ENCODE results near the gene NCOR2. TPM values are rescaled to one million over a fixed set of nuclear protein-coding genes. Genes with fewer than 3 reads are reported as not detected.
A peak's percentile ranks its signal among the peaks of the same experiment; 100 is the strongest.

The NCOR2 gene
- total RNA-seq, 2 donors from 2014 or later, result 185 to 207 TPM

DNA sequence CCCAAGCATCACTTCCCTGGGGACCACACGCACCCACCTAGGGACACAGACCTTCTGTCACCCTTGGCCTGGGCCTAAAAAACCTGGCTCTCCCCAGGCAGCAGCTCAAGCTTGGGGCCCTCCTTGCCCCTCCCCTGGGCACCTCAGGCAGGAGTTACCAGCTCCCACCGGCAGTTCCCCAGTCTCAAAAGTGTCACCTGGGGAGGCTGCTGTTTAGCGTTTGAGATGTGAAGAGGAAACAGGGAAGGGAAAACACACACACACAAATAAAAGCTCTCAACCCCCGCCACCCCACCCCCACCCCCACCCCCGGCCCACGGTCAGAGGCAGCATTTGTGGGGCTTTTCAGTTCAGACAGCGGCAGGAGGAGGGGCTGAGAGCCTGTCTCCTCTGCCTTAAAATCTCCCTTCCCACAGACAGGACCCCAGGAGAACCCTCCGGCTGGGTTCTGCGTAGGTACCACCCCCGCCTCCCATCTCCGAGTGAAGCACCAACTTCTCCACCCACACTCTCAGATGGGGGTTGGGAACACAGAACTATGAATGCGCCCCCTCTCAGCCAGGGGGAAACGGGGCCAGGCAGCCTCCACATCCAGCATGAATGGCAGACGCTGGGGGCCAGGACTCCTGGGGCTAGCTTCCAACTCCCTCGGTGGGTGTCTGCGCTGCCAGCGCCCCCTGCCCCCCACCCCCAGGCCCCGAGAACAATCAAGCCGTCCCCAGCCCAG is 3.0 kb downstream of the NCOR2 start:
- peaks cover 4% of the 10 kb centered on the region for H3K4me1 ChIP-seq (ENCODE audit: control insufficient read depth, insufficient read depth, low read length)
- H3K9me3 ChIP-seq (ENCODE audit: control insufficient read depth, low read length), result no peaks in the 10 kb centered on the region
- H3K27ac Mint-ChIP-seq, result no peak overlapping the region
- no peaks in the 10 kb centered on the region for H3K36me3 ChIP-seq (ENCODE audit: control insufficient read depth, insufficient read depth, low read length)
- H3K36me3 Mint-ChIP-seq (ENCODE audit: low read depth), result peaks cover 2% of the 10 kb centered on the region
- H3K9ac ChIP-seq (ENCODE audit: extremely low read depth, low read length, poor library complexity, severe bottlenecking), result no peak overlapping the region
- DNase-seq, result peak; percentile 87
- H3K9me3 Mint-ChIP-seq, result no peaks in the 10 kb centered on the region
- peak overlapping the region; percentile 57 for H3K27ac ChIP-seq (ENCODE audit: low read depth, low read length)
- WGBS, 2 experiments (ENCODE audit: insufficient coverage in 1 of 2, insufficient read length in 1 of 2), result 12% methylated on average over 15 of the region's 19 CpGs; no CpG with 5 or more reads in 1 of the 2 experiments
- H3K4me3 ChIP-seq (ENCODE audit: low read length), result peak overlapping the region; percentile 87
- TF ChIP-seq, protein P1, sequence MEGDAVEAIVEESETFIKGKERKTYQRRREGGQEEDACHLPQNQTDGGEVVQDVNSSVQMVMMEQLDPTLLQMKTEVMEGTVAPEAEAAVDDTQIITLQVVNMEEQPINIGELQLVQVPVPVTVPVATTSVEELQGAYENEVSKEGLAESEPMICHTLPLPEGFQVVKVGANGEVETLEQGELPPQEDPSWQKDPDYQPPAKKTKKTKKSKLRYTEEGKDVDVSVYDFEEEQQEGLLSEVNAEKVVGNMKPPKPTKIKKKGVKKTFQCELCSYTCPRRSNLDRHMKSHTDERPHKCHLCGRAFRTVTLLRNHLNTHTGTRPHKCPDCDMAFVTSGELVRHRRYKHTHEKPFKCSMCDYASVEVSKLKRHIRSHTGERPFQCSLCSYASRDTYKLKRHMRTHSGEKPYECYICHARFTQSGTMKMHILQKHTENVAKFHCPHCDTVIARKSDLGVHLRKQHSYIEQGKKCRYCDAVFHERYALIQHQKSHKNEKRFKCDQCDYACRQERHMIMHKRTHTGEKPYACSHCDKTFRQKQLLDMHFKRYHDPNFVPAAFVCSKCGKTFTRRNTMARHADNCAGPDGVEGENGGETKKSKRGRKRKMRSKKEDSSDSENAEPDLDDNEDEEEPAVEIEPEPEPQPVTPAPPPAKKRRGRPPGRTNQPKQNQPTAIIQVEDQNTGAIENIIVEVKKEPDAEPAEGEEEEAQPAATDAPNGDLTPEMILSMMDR (conservative IDR thresholded peaks at IDR 0.05), result no peak
- H3K27me3 ChIP-seq (ENCODE audit: control insufficient read depth, insufficient read depth, low read length, poor library complexity, severe bottlenecking), result no peaks in the 10 kb centered on the region
- peaks cover 26% of the 10 kb centered on the region for H3K4me1 Mint-ChIP-seq
- peak overlapping the region; percentile 75 for H3K4me3 Mint-ChIP-seq
- no peaks in the 10 kb centered on the region for H3K27me3 Mint-ChIP-seq (ENCODE audit: insufficient read depth)

DNA sequence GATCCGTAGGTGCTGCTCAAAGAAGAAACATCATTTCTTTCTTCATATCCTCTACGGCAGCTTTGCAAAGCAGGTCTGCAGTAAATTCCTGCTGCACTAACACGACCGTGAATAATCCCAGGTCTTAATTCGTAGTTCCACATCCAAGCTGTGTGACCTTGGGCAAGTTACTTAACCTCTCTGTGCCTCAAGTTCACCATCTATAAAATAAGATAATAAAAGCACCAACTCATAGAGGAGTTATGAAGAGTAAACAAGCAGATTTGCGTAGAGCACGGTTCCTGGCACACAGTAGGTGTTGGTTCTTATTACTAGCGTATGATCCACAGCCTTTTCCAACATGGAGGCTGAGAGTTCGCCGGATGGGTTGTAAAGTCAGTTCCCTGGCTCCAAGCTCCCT is 3.6 kb downstream of the NCOR2 start:
- Histone ChIP-seq H3K4me1 (ENCODE audit: control insufficient read depth, insufficient read depth, low read length) (peaks cover 2% of the 10 kb centered on the region), H3K9ac (ENCODE audit: extremely low read depth, low read length, poor library complexity, severe bottlenecking) (no peak overlapping the region), H3K36me3 (ENCODE audit: control insufficient read depth, insufficient read depth, low read length) (no peaks in the 10 kb centered on the region), H3K27ac (ENCODE audit: low read depth, low read length) (no peak overlapping the region), H3K9me3 (ENCODE audit: control insufficient read depth, low read length) (no peaks in the 10 kb centered on the region), H3K27me3 (ENCODE audit: control insufficient read depth, insufficient read depth, low read length, poor library complexity, severe bottlenecking) (no peaks in the 10 kb centered on the region), H3K4me3 (ENCODE audit: low read length) (no peak overlapping the region)
- Mint-ChIP-seq H3K36me3 (ENCODE audit: low read depth) (peaks cover 2% of the 10 kb centered on the region), H3K9me3 (no peaks in the 10 kb centered on the region), H3K4me1 (peaks cover 26% of the 10 kb centered on the region), H3K27me3 (ENCODE audit: insufficient read depth) (no peaks in the 10 kb centered on the region), H3K27ac (no peak overlapping the region), H3K4me3 (no peak overlapping the region)
- DNase-seq, result no peak
- WGBS, 2 experiments (ENCODE audit: insufficient coverage in 1 of 2, insufficient read length in 1 of 2), result 87 to 89% methylated on average over 10 of the region's 10 CpGs
- TF ChIP-seq, protein P1 (conservative IDR thresholded peaks at IDR 0.05), result no peak

DNA sequence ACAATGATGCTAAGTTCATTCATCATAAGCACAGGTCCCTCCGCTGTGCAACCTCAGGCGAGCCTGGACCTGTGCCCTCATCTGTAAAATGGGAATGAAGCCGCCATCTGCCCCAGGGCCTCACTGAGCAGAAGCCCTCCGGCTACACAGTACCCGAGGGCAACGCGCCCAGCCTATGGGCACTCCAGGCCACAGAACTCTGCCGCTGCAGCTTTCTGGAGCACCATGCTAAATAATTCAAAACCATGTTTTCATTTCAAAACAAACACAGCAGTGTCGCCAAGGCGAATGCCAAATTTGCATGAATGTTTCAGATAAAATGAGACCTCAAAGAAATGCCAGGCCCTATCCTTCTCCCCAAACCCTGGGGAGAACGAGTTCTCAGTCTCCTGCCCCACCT is 4.0 kb downstream of the NCOR2 start:
- Mint-ChIP-seq H3K4me3 (no peak overlapping the region), H3K36me3 (ENCODE audit: low read depth) (peaks cover 2% of the 10 kb centered on the region), H3K27ac (no peak overlapping the region), H3K4me1 (peaks cover 24% of the 10 kb centered on the region), H3K27me3 (ENCODE audit: insufficient read depth) (no peaks in the 10 kb centered on the region), H3K9me3 (no peaks in the 10 kb centered on the region)
- WGBS, 2 experiments (ENCODE audit: insufficient coverage in 1 of 2, insufficient read length in 1 of 2), result 94 to 100% methylated on average over 4 to 11 of the region's 11 CpGs
- TF ChIP-seq, protein P1 (conservative IDR thresholded peaks at IDR 0.05), result no peak
- Histone ChIP-seq H3K27me3 (ENCODE audit: control insufficient read depth, insufficient read depth, low read length, poor library complexity, severe bottlenecking) (no peaks in the 10 kb centered on the region), H3K27ac (ENCODE audit: low read depth, low read length) (no peak overlapping the region), H3K36me3 (ENCODE audit: control insufficient read depth, insufficient read depth, low read length) (no peaks in the 10 kb centered on the region), H3K4me1 (ENCODE audit: control insufficient read depth, insufficient read depth, low read length) (peaks cover 2% of the 10 kb centered on the region), H3K4me3 (ENCODE audit: low read length) (no peak overlapping the region), H3K9ac (ENCODE audit: extremely low read depth, low read length, poor library complexity, severe bottlenecking) (no peak overlapping the region), H3K9me3 (ENCODE audit: control insufficient read depth, low read length) (no peaks in the 10 kb centered on the region)
- DNase-seq, result peak; percentile 49
